ENCODE measurements around the gene CRYM.

GRCh38 chr16:21257284-21257683 is 20.8 kb downstream of the CRYM start:
- TF ChIP-seq PBX3 (IDR thresholded peaks at IDR 0.05; ENCODE audit: insufficient replicate concordance, low read depth, low read length) = no peak
- TF ChIP-seq RAD21 (IDR thresholded peaks at IDR 0.05; ENCODE audit: insufficient read depth, low read depth, low read length) = no peak
- TF ChIP-seq HDAC2 (IDR thresholded peaks at IDR 0.05) = no peak
- no peak for TF ChIP-seq LARP7 (IDR thresholded peaks at IDR 0.05)
- no peak for TF ChIP-seq MYC (IDR thresholded peaks at IDR 0.05; ENCODE audit: insufficient read depth, insufficient read length, insufficient replicate concordance, low read length, severe bottlenecking)
- no peak for TF ChIP-seq SREBF2 (IDR thresholded peaks at IDR 0.05; ENCODE audit: low read length)
- TF ChIP-seq CTCF (IDR thresholded peaks at IDR 0.05 in 2 of 3, conservative IDR thresholded peaks at IDR 0.05 in 1 of 3; ENCODE audit: control insufficient read depth in 2 of 3, extremely low read depth in 1 of 3, insufficient read depth in 1 of 3, low read depth in 3 of 3, low read length in 3 of 3) = no peak
- TF ChIP-seq CBFB (IDR thresholded peaks at IDR 0.05; ENCODE audit: low read depth) = no peak
- TF ChIP-seq POLR2A (IDR thresholded peaks at IDR 0.05; ENCODE audit: low read depth, low read length) = no peak
- TF ChIP-seq YY1 (IDR thresholded peaks at IDR 0.05; ENCODE audit: low read depth, low read length) = no peak
- TF ChIP-seq IKZF1 (conservative IDR thresholded peaks at IDR 0.05) = no peak
- TF ChIP-seq CHD1 (IDR thresholded peaks at IDR 0.05; ENCODE audit: low read depth, low read length) = no peak
